ENCODE results near the gene S100A12.

DNA sequence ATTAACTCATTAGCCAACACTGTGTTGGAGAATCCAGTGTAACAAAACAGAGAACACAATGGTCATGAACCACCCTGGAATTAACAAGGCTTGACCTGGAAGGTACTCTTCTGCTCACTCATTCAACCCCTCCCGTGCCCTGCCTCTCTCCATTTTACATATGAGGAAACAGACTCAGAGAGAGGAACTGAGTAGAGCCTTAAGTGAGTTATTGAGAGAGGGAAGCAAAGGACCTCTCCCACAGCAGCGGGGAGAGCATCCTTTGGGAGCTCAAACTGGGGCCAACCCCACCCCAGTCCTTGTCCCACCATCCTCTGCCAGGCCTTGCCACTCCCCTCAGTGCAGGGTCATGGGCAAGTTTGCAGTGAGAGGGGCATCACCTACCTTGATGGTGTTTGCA, 1.4 kb downstream of the S100A12 start:
- TF ChIP-seq, protein P1, sequence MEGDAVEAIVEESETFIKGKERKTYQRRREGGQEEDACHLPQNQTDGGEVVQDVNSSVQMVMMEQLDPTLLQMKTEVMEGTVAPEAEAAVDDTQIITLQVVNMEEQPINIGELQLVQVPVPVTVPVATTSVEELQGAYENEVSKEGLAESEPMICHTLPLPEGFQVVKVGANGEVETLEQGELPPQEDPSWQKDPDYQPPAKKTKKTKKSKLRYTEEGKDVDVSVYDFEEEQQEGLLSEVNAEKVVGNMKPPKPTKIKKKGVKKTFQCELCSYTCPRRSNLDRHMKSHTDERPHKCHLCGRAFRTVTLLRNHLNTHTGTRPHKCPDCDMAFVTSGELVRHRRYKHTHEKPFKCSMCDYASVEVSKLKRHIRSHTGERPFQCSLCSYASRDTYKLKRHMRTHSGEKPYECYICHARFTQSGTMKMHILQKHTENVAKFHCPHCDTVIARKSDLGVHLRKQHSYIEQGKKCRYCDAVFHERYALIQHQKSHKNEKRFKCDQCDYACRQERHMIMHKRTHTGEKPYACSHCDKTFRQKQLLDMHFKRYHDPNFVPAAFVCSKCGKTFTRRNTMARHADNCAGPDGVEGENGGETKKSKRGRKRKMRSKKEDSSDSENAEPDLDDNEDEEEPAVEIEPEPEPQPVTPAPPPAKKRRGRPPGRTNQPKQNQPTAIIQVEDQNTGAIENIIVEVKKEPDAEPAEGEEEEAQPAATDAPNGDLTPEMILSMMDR (conservative IDR thresholded peaks at IDR 0.05): no peak
- no peak for TF ChIP-seq ZFX (IDR thresholded peaks at IDR 0.05)

Measured in C4-2B (cell line).